Ovary (tissue), 9 donors: ENCODE data around the gene BOK. TPM values are rescaled to one million over a fixed set of nuclear protein-coding genes. Genes with fewer than 3 reads are reported as not detected.
"Not testable (repeated sequence)": the region's sequence is repeated elsewhere in the genome, so short reads cannot be mapped to it uniquely, and the experiment has no call there.

Experiments
- DNase-seq, 5 donors: peaks; one replicate each; pipeline ENCODE4 v3.0.0-alpha.2; 2019 to 2020
- H3K27ac ChIP-seq, 2 donors: fragments of 200-600 bp; one replicate each; pipeline versions ENCODE4 v1.5.1 to v1.8.0; 2019 to 2022
- H3K27me3 ChIP-seq: fragments of 200-600 bp; one replicate; pipeline ENCODE4 v1.8.0; 2022
- H3K36me3 ChIP-seq: fragments of 200-600 bp; sonication (generic); one replicate; pipeline ENCODE4 v1.5.1; 2019
- H3K4me1 ChIP-seq: one replicate; pipeline ENCODE4 v1.8.1; 2013; ENCODE audit warnings: mild to moderate bottlenecking, moderate library complexity; ENCODE audit not compliant: insufficient read depth
- H3K4me3 ChIP-seq: fragments of 200-600 bp; sonication (generic); one replicate; pipeline ENCODE4 v1.5.1; 2017
- H3K9me3 ChIP-seq, 2 donors: fragments of 200-600 bp in 1 of 2; sonication (generic) in 1 of 2; one replicate each; pipeline versions ENCODE4 v1.5.1 to v1.8.1; 2013 to 2019; ENCODE audit warnings: mild to moderate bottlenecking in 1 of 2, moderate library complexity in 1 of 2
- CTCF ChIP-seq, 3 donors: fragments of 450-650 bp in 2 of 3; fragments of 200-600 bp in 1 of 3; IDR thresholded peaks; one replicate each; pipeline versions ENCODE4 v1.5.1 to v1.8.0; 2016 to 2022; ENCODE audit warnings: antibody characterized with exemption in 3 of 3, mild to moderate bottlenecking in 1 of 3
- EP300 ChIP-seq: sonication (generic); formaldehyde crosslinking; IDR thresholded peaks from one replicate; pipeline ENCODE4 v1.6.1; 2017; ENCODE audit warnings: antibody characterized with exemption
- POLR2A ChIP-seq: fragments of 450-650 bp; IDR thresholded peaks from one replicate; pipeline ENCODE4 v1.6.1; 2017; ENCODE audit warnings: antibody characterized with exemption, mild to moderate bottlenecking, moderate library complexity
- WGBS, 3 donors: extraction: QIAGEN DNeasy Blood & Tissue Kit in 1 of 3; methylation state at CpG; one replicate each; pipeline versions ENCODE4 v1.1.5 to v1.1.7; 2013 to 2017; 5-methylcytosine and 5-hydroxymethylcytosine counted together
- intact Hi-C, 4 donors: fragments of 100-400 bp; cut with DNase I; formaldehyde crosslinking; loops; one replicate each; pipeline versions ENCODE4 v1.11.0 to v1.15.1; 2022 to 2023
- polyA plus RNA-seq, 2 donors: library from polyadenylated mRNA; stranded (reverse); fragments of 200-250 nt in 1 of 2; fragments of 350-450 nt in 1 of 2; fragmentation: Illumina TruSeq in 1 of 2; extraction: RNeasy Lipid Tissue Mini Kit (QIAGEN cat#74804) in 1 of 2; gene quantifications; one replicate each; pipeline ENCODE4 v1.2.3, GENCODE V29; 2013 to 2014
- total RNA-seq, 7 donors: library from RNA; depleted of rRNA in 2 of 7; stranded (reverse); fragments of >200 nt in 2 of 7; fragmentation: NEBNext Ultra II Directional in 3 of 7; extraction: Animal tissue kit (Norgen Biotek cat#: 25700) in 3 of 7; gene quantifications; one replicate each; pipeline versions ENCODE4 v1.1.0 to v1.2.4, GENCODE V29; 2016 to 2023
- donor health status: DM: no; HTN: no; CAD: no; lungs with moderate emphysema.
- donor health status: DM: no; HTN: no; CAD: no.
- donor health status: Bipolar disorder and iron deficiency.
- donor health status: DM: yes; HTN: yes; CAD: no.
- donor health status: DM: no; HTN: no; CAD: no.
- donor health status: DM: yes; HTN: yes; CAD: no.

Gene BOK
- total and polyA plus RNA-seq, 9 donors: 4.8 to 20.6 (median 13.5) TPM

GRCh38 chr2:241522477-241522876, 36.1 kb upstream of the BOK start:
- Histone ChIP-seq H3K4me3 (no peak overlapping the region), H3K27me3 (no peaks in the 10 kb centered on the region), H3K36me3 (no peaks in the 10 kb centered on the region), H3K4me1 (no peaks in the 10 kb centered on the region), H3K27ac (no peak overlapping the region), H3K9me3 (no peaks in the 10 kb centered on the region)
- DNase-seq: no peak
- 67 to 77% (median 70%) methylated on average over 5 of the region's 5 CpGs for WGBS, 3 donors
- TF ChIP-seq EP300 (no peak), POLR2A (no peak), CTCF (IDR thresholded peaks at IDR 0.05) (no peak)
- intact Hi-C loops: no loop called here

DNA sequence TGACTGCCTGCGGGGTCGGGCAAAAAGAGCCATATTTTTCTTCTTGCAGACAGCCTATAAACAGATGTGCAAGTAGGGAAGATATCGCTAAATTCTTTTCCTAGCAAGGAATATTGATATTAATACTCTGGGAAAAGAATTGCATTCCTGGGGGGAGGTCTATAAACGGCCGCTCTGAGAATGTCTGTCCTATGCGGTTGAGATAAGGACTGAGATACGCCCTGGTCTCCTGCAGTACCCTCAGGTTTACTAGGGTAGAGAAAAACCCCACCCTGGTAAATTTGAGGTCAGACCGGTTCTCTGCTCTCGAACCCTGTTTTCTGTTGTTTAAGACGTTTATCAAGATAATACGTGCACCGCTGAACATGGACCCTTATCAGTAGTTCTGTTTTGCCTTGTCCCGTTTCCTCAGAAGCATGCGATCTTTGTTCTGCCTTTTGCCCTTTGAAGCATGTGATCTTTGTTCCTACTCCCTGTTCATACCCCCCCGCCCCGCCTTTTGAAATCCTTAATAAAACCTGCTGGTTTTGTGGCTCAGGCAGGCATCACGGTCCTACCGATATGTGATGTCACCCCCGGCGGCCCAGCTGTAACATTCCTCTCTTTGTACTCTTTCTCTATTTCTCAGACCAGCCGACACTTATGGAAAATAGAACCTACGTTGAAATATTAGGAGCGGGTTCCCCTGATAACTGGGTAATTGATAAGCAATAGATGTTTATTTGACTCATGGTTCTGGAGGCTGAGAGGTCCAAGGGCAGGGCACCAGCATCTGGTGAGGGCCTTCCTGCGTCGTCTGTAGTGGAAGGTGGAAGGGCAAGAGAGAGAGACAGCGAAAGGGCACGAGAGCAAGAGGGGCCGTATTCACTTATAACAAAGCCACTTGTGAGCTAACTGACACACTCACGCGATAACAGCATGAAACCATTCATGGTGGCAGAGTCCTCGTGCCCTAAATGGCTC, 32.4 kb upstream of the BOK start:
- WGBS, 3 donors: 87 to 89% (median 89%) methylated on average over 31 of the region's 31 CpGs

DNA sequence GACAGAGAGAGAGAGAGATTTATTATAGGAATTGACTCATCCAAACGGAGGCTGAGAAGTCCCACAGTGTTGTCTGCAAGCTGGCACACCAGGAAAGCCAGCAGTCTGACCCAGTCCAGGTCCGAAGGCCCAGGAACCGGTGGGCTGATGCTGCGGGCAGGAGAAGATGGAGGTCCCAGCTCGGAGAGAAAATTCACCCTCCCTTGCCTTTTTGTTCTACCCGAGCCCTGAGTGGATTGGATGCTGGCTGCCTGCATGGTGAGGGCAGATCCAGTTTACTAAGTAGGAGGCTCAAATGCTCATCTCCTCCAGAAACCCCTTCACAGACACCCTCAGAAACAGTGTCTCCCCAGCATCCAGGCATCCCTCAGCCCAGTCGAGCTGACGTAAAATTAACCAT, 28.0 kb upstream of the BOK start:
- WGBS, 3 donors: 52 to 64% (median 53%) methylated on average over 8 of the region's 8 CpGs
- DNase-seq: no peak
- H3K27ac ChIP-seq: no peak overlapping the region
- H3K9me3 ChIP-seq: no peaks in the 10 kb centered on the region
- H3K4me1 ChIP-seq: no peaks in the 10 kb centered on the region
- intact Hi-C loops: no loop called here
- H3K27me3 ChIP-seq: no peaks in the 10 kb centered on the region
- no peak overlapping the region for H3K4me3 ChIP-seq
- no peaks in the 10 kb centered on the region for H3K36me3 ChIP-seq
- TF ChIP-seq EP300 (no peak), CTCF (IDR thresholded peaks at IDR 0.05) (no peak), POLR2A (no peak)

More for the DNA sequence above, 32.4 kb upstream of the BOK start:
- intact Hi-C loops, H3K27me3 ChIP-seq, DNase-seq, H3K4me1 ChIP-seq, H3K27ac ChIP-seq, H3K36me3 ChIP-seq, H3K9me3 ChIP-seq, H3K4me3 ChIP-seq: not testable (repeated sequence)

GRCh38 chr2:241531161-241531722, 27.3 kb upstream of the BOK start:
- no peaks in the 10 kb centered on the region for H3K36me3 ChIP-seq
- no peak for DNase-seq
- TF ChIP-seq POLR2A (no peak), CTCF (IDR thresholded peaks at IDR 0.05) (no peak), EP300 (no peak)
- no peak overlapping the region for H3K27ac ChIP-seq
- no peak overlapping the region for H3K4me3 ChIP-seq
- H3K4me1 ChIP-seq: no peaks in the 10 kb centered on the region
- H3K9me3 ChIP-seq: no peaks in the 10 kb centered on the region
- intact Hi-C loops: no loop called here
- no peaks in the 10 kb centered on the region for H3K27me3 ChIP-seq
- WGBS, 3 donors: 73 to 82% (median 77%) methylated on average over 13 of the region's 13 CpGs

DNA sequence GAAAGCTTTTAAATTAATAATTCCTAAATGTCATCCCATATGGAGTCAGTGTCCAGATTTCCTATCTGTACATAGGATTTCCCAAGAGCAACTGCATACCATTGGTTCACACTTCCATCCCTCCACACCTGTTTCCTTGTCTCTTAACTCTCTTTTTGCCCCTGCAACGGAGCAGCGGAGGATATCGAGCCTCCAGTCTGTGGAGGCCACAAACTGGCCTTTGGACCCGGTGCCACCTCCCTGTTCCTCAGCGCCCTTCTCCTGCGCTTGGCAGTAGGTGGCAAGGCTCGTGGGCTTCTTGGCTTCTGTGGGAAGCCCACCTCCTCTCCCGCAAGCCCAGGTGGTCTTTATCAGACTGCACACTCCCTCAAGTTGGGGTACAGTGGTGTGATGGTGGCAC, 26.4 kb upstream of the BOK start:
- WGBS, 3 donors: 88 to 93% (median 92%) methylated on average over 8 of the region's 8 CpGs
- Histone ChIP-seq H3K36me3 (no peaks in the 10 kb centered on the region), H3K4me3 (no peak overlapping the region), H3K9me3 (no peaks in the 10 kb centered on the region), H3K27me3 (no peaks in the 10 kb centered on the region), H3K4me1 (no peaks in the 10 kb centered on the region), H3K27ac (no peak overlapping the region)
- TF ChIP-seq POLR2A: no peak
- no peak for TF ChIP-seq EP300
- TF ChIP-seq CTCF (IDR thresholded peaks at IDR 0.05): no peak
- intact Hi-C loops: no loop called here
- no peak for DNase-seq
